PC-3 (cell line): Measurements from ENCODE around the gene PPP1CB. TPM values are rescaled to one million over a fixed set of nuclear protein-coding genes. Genes with fewer than 3 reads are reported as not detected.

Experiments used
- ATAC-seq: fragments of 200-7000 bp; cut with Tn5 transposase; 2 replicates; pipeline ENCODE4 v1.9.1; 2020; ENCODE audit warnings: mild to moderate bottlenecking, moderate library complexity
- Bru-seq: library from RNA; stranded (reverse); fragments of 400-500 nt; gene quantifications from one replicate; lab custom pipeline; 2021; lab: Mats Ljungman, UMichigan
- BruChase-seq, 2 experiments: library from RNA; stranded (reverse); fragments of 400-500 nt; gene quantifications; one replicate each; lab custom pipeline; 2021; lab: Mats Ljungman, UMichigan
- BruUV-seq: library from RNA; stranded (reverse); fragments of 400-500 nt; replicated peaks from 2 replicates; lab custom pipeline; 2021; lab: Mats Ljungman, UMichigan
- CTCF ChIA-PET: fragments of 300-600 bp; sonication (Branson Sonifier 250); formaldehyde crosslinking; loops from one replicate; lab custom pipeline; 2022; ENCODE audit warnings: antibody characterized with exemption; lab: Charles Lee
- POLR2A ChIA-PET: fragments of 300-600 bp; sonication (Branson Sonifier 250); formaldehyde crosslinking; loops from one replicate; lab custom pipeline; 2022; ENCODE audit warnings: antibody characterized with exemption; ENCODE audit not compliant: unreplicated experiment; lab: Charles Lee
- DNase-seq: peaks from one replicate; pipeline ENCODE4 v3.0.0-alpha.2; 2015
- H2AFZ ChIP-seq: fragments of 300-600 bp; sonication (generic); 2 replicates; pipeline ENCODE4 v1.6.0; 2016; ENCODE audit warnings: antibody characterized with exemption, low read length
- H3F3A ChIP-seq: fragments of 300-600 bp; sonication (generic); one replicate; pipeline ENCODE4 v1.6.0; 2017; ENCODE audit warnings: antibody characterized with exemption, low read length, control low read depth, mild to moderate bottlenecking; ENCODE audit not compliant: unreplicated experiment
- H3K27ac ChIP-seq: fragments of 300-600 bp; sonication (generic); 2 replicates; pipeline ENCODE4 v1.5.1; 2016; ENCODE audit warnings: mild to moderate bottlenecking, low read length
- H3K27me3 ChIP-seq: fragments of 300-600 bp; sonication (generic); 2 replicates; pipeline ENCODE4 v1.6.1; 2016; ENCODE audit warnings: low read length, mixed read lengths
- H3K36me3 ChIP-seq: fragments of 300-600 bp; sonication (generic); 2 replicates; pipeline ENCODE4 v1.6.1; 2016; ENCODE audit warnings: low read depth, mixed run types, low read length, mixed read lengths
- H3K4me1 ChIP-seq: fragments of 300-600 bp; sonication (generic); 2 replicates; pipeline ENCODE4 v1.5.1; 2016; ENCODE audit warnings: low read length; ENCODE audit not compliant: insufficient read depth
- H3K4me2 ChIP-seq: fragments of 300-600 bp; sonication (generic); 2 replicates; pipeline ENCODE4 v1.6.0; 2016; ENCODE audit warnings: low read length
- H3K4me3 ChIP-seq: fragments of 300-600 bp; sonication (generic); 2 replicates; pipeline ENCODE4 v1.5.1; 2016; ENCODE audit warnings: mild to moderate bottlenecking, low read length, mixed read lengths
- H3K79me2 ChIP-seq: fragments of 300-600 bp; sonication (generic); 2 replicates; pipeline ENCODE4 v1.6.1; 2017; ENCODE audit warnings: low read length, mixed read lengths
- H3K9ac ChIP-seq: fragments of 300-600 bp; sonication (generic); 2 replicates; pipeline ENCODE4 v1.6.0; 2016; ENCODE audit warnings: mild to moderate bottlenecking, low read length
- H3K9me2 ChIP-seq: fragments of 300-600 bp; sonication (generic); replicated peaks from 2 replicates; pipeline ENCODE4 v1.6.1; 2016; ENCODE audit warnings: mixed run types, low read length, mixed read lengths
- H3K9me3 ChIP-seq: fragments of 300-600 bp; sonication (generic); 2 replicates; pipeline ENCODE4 v1.6.1; 2016; ENCODE audit warnings: low read length, mixed read lengths
- H4K20me1 ChIP-seq: fragments of 300-600 bp; sonication (generic); 2 replicates; pipeline ENCODE4 v1.6.1; 2016; ENCODE audit warnings: low read length, mixed read lengths
- EZH2 ChIP-seq: fragments of 300-600 bp; sonication (generic); IDR thresholded peaks from one replicate; pipeline ENCODE4 v1.6.1; 2017; ENCODE audit warnings: antibody characterized with exemption, mild to moderate bottlenecking, low read length; ENCODE audit not compliant: unreplicated experiment
- EZH2phosphoT487 ChIP-seq: fragments of 300-600 bp; sonication (generic); IDR thresholded peaks from 2 replicates; pipeline ENCODE4 v1.6.1; 2018; ENCODE audit warnings: mild to moderate bottlenecking, antibody characterized with exemption, low read length, borderline replicate concordance
- intact Hi-C: fragments of 100-400 bp; cut with micrococcal nuclease; formaldehyde crosslinking; loops from 2 replicates; pipeline ENCODE4 v1.9.0; 2023
- long read RNA-seq: library from polyadenylated mRNA; unstranded; transcript quantifications from one replicate; pipeline ENCODE4 v2.0.0, GENCODE V29; 2021; ENCODE audit not compliant: unreplicated experiment
- total RNA-seq: library from RNA; depleted of rRNA; stranded (reverse); fragments of >200 nt; gene quantifications from 2 replicates; pipeline ENCODE4 v1.2.3, GENCODE V29; 2014; rRNA removed
- TF ChIP-seq, protein P1 (sequence below): fragments of 300-600 bp; sonication (generic); conservative IDR thresholded peaks from 2 replicates; pipeline ENCODE4 v1.5.1; 2017; ENCODE audit warnings: antibody characterized with exemption, low read depth, mild to moderate bottlenecking, low read length

PPP1CB gene
- total RNA-seq = 84.2 and 101 TPM in 2 replicates
- Bru-seq, nascent RNA = percentile 97 among the genes with signal in this experiment
- percentile 97 among the genes with signal in this experiment for BruChase-seq, experiment 1, labeled RNA remaining after a 6-hour chase
- BruChase-seq, experiment 2, labeled RNA remaining after a 2-hour chase = percentile 96 among the genes with signal in this experiment
- long read RNA-seq, full-length matches to known transcripts = 732 of 780 reads
- long read RNA-seq, partial matches to known transcripts = 20 of 780 reads
- long read RNA-seq, other reads (novel, unspliced or antisense) = 28 of 780 reads

DNA sequence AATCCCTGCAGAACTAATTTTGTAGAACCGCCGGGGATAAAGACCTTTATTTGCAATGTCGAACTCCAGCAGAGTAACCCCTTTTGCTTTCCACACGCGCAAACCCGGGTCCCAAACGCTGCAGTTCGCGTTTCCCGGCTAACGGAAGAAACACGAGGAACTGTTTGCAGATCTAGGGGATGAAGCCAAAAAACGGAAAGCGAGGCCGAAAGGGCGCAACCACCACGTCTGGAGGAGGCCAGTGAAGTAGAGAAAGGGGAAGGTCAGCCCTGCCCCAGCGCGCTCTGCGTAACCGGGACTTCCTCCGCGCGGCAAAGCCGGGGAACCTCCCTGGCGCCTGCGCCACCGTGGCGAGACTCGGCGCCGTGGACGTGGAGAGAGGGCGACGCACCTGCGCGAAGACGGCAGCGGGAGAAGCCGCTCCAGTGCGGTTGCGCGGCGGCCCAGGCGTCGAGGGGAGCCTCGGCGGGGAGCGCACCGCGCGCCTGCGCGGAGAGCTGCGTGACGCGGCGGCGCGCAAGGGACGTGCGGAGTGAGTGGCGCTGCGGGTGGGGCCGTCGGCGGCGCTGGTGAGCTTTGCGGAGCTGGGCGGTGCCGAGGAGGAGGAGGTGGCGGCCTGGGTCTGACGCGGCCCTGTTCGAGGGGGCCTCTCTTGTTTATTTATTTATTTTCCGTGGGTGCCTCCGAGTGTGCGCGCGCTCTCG is at the start of gene PPP1CB:
PPP1CB (plus strand) TSS at position 579 of the 704 bp plus-strand sequence. CDS start 295 bp downstream, outside the sequence.
- Histone ChIP-seq H3K4me3 (peak within 1 kb of the TSS; percentile 88), H3F3A (no peaks in the 10 kb centered on the region), H4K20me1 (peaks cover 30% of the 10 kb centered on the region), H3K27me3 (no peaks in the 10 kb centered on the region), H3K9me3 (no peaks in the 10 kb centered on the region), H3K9ac (peak within 1 kb of the TSS; percentile 99), H3K4me2 (peak within 1 kb of the TSS; percentile 96), H3K9me2 (no peaks in the 10 kb centered on the region), H3K79me2 (peaks cover 60% of the 10 kb centered on the region), H3K4me1 (peaks cover 42% of the 10 kb centered on the region), H3K36me3 (no peaks in the 10 kb centered on the region), H2AFZ (peak within 1 kb of the TSS; percentile 84), H3K27ac (peak within 1 kb of the TSS; percentile 91)
- peak; percentile 97 for DNase-seq
- ChIA-PET CTCF (interaction anchor here (0.6 to 1.7 kb wide), 5 partner anchors 89 to 157 kb away, joined by 3 to 18 read pairs (median 5); no protein-coding TSS in a partner anchor), POLR2A (interaction anchor here (0.6 to 1.3 kb wide), 8 partner anchors 23 to 359 kb away, joined by 3 to 8 read pairs (median 3); partner anchors contain the start of gene FOSL2)
- TF ChIP-seq EZH2 (no peak), EZH2phosphoT487 (no peak)
- TF ChIP-seq, protein P1, sequence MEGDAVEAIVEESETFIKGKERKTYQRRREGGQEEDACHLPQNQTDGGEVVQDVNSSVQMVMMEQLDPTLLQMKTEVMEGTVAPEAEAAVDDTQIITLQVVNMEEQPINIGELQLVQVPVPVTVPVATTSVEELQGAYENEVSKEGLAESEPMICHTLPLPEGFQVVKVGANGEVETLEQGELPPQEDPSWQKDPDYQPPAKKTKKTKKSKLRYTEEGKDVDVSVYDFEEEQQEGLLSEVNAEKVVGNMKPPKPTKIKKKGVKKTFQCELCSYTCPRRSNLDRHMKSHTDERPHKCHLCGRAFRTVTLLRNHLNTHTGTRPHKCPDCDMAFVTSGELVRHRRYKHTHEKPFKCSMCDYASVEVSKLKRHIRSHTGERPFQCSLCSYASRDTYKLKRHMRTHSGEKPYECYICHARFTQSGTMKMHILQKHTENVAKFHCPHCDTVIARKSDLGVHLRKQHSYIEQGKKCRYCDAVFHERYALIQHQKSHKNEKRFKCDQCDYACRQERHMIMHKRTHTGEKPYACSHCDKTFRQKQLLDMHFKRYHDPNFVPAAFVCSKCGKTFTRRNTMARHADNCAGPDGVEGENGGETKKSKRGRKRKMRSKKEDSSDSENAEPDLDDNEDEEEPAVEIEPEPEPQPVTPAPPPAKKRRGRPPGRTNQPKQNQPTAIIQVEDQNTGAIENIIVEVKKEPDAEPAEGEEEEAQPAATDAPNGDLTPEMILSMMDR = peak; percentile 23; the same call in 1 of the 2 replicates
- intact Hi-C loops = loop anchor here (5.0 kb wide), 1 partner anchor 34 kb away; no protein-coding TSS in a partner anchor
- peak; percentile 85 for ATAC-seq
- no TSS peak for BruUV-seq

DNA sequence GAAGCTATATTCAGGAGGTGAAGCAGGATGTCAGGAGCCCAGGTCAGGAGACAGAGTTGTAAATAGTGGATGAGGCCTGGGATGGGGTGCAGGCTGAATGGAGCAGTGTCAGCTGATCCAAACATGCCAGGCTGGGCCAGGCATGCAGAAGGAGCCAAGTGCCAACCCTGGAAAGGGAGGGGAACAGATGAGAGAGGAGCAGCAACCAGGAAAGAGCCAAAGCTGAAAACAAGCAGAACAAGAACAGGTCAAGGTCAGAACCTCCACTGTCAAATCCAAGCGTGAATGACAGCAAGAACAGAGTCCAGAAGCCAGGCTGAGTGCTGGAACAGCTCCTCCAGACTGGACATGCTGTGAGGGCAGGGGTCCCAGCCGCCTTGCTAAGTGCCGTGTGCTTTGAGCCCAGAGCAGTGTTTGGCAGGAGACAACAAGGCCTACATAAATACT is 49.2 kb upstream of the PPP1CB start:
- H3K9me3 ChIP-seq = no peaks in the 10 kb centered on the region
- DNase-seq = no peak
- ChIA-PET CTCF (no interaction called here), POLR2A (no interaction called here)
- no TSS peak for BruUV-seq
- H3K9ac ChIP-seq = no peak overlapping the region
- no peaks in the 10 kb centered on the region for H3K36me3 ChIP-seq
- no peak overlapping the region for H2AFZ ChIP-seq
- no peak for TF ChIP-seq EZH2phosphoT487
- TF ChIP-seq, protein P1 = no peak
- no peak for TF ChIP-seq EZH2
- H3K27ac ChIP-seq = no peak overlapping the region
- no peaks in the 10 kb centered on the region for H3K9me2 ChIP-seq
- H3F3A ChIP-seq = no peaks in the 10 kb centered on the region
- no peaks in the 10 kb centered on the region for H4K20me1 ChIP-seq
- intact Hi-C loops = no loop called here
- no peaks in the 10 kb centered on the region for H3K27me3 ChIP-seq
- no peak for ATAC-seq
- H3K79me2 ChIP-seq = no peaks in the 10 kb centered on the region
- no peaks in the 10 kb centered on the region for H3K4me1 ChIP-seq
- no peak overlapping the region for H3K4me3 ChIP-seq
- H3K4me2 ChIP-seq = no peak overlapping the region
